ENCODE measurements around the gene LRIG1.

LRIG1 gene

DNA sequence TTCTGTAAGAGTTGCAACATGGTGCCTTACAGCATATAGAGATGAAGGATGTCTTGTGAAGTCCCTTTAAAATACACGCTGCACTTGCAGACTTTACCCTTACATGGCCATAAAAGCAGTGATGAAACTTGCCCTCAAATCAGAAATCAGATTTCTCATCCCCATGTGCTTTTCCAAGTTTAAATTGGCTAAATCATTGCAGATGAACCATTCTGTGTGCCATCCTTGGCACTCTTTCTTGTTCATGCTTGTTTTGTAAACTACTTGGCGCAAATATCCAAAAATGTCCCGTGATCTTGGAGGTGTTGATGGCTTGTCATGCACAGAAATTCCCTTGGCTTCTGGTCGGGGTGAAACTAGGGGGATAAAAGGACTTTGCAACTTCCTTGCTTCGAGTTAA lies 135.7 kb downstream of the LRIG1 start:
- TF ChIP-seq, protein P1, sequence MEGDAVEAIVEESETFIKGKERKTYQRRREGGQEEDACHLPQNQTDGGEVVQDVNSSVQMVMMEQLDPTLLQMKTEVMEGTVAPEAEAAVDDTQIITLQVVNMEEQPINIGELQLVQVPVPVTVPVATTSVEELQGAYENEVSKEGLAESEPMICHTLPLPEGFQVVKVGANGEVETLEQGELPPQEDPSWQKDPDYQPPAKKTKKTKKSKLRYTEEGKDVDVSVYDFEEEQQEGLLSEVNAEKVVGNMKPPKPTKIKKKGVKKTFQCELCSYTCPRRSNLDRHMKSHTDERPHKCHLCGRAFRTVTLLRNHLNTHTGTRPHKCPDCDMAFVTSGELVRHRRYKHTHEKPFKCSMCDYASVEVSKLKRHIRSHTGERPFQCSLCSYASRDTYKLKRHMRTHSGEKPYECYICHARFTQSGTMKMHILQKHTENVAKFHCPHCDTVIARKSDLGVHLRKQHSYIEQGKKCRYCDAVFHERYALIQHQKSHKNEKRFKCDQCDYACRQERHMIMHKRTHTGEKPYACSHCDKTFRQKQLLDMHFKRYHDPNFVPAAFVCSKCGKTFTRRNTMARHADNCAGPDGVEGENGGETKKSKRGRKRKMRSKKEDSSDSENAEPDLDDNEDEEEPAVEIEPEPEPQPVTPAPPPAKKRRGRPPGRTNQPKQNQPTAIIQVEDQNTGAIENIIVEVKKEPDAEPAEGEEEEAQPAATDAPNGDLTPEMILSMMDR (IDR thresholded peaks at IDR 0.05; ENCODE audit: low read depth, low read length): no peak
- no peak for DNase-seq (ENCODE audit: extremely low read depth, low read depth)

DNA sequence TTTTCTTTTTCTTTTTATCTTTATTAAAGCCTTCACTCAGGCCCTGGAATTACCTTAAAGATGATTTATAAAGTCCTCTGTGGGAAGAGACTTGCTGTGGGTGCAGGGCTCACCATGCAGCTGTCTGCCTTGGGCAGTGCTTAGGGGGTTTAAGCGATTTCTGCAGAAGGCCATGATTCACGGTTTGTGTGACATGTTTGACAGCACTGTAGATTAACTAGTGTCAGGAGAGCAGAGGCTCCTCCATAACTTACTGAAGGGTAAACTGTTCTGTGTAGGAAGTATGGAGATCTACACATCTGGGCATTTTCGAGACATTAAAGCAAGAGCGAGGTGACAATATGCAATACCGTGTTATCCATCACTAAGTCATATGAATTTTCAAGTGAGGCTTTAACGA lies 137.7 kb downstream of the LRIG1 start:
- no peak for DNase-seq (ENCODE audit: extremely low read depth, low read depth)
- TF ChIP-seq, protein P1 (IDR thresholded peaks at IDR 0.05; ENCODE audit: low read depth, low read length): no peak

DNA sequence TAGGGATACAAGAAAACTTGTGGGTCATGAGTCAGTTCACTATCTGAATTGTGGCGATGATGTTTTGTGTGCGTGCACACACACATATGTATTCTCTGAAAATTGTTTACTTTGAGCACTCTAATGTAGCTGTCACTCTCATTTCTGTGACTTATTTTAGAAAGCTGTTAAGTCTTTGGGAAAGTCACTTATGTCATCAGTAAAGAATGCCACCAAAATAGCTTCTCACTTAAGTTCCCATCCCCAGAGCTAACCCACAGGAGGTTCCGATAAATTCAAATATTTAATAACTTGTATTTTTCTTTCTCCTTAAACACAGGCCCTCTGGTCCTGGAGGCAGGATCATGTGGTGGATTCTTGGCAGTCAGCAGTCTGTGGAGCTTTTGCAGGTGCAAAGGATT lies 138.3 kb downstream of the LRIG1 start:
- TF ChIP-seq, protein P1 (IDR thresholded peaks at IDR 0.05; ENCODE audit: low read depth, low read length): no peak
- no peak for DNase-seq (ENCODE audit: extremely low read depth, low read depth)

DNA sequence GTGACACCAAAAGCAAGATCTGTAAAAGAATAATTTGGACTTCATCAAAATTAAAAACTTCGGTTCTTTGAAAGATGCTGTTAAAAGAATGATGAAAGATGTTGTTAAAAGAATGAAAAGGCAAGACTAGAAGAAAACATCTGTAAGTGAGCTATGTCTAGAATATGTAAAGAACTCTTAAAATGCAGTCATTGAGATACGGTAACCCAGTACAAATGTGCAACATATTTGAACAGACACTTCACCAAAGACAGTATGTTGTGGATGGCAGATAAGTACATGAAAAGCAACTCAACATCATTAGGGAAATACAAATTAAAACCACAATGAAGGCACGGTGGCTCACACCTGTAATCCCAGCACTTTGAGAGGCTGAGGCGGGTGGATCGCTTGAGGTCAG lies 139.5 kb downstream of the LRIG1 start:
- DNase-seq (ENCODE audit: extremely low read depth, low read depth): no peak
- TF ChIP-seq, protein P1 (IDR thresholded peaks at IDR 0.05; ENCODE audit: low read depth, low read length): no peak

DNA sequence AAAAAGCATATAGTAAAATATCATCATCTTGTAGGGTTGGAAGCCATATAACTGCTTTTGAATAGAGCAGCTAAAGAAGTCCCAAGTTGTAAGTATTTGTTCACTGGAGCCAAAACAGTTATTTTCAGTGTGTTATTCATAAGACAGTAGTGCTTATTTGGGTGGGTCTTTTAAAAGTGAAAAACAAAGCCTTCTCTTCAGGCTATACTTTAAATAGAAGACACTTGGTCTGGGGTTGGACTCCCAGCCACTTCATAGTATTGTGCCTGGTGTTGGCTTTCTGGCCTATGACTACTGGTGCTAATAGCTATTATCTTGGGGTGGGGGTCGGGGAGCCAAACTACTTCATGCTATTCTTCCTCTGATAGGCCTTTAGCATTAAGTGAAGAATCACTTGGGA lies 144.8 kb downstream of the LRIG1 start:
- TF ChIP-seq, protein P1 (IDR thresholded peaks at IDR 0.05; ENCODE audit: low read depth, low read length): no peak

DNA sequence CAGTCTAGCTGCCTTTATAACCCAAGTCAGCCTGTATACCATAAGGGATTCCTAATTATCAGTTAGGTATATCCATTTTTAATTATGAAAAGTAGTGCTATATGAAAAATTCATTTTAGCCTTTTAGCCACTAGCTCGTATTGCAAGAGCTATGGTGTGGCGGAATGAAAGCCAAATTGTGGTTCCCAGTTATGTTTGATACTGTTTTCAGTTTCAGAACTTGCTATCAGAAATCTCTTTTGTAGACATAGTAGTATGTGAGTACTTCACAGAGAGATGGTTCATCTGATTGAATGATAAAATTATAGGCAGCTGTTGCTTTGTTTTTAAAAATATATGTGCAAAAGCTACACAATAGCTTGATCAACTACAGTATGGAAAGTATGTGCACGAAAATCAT lies 145.4 kb downstream of the LRIG1 start:
- DNase-seq (ENCODE audit: extremely low read depth, low read depth): no peak
- TF ChIP-seq, protein P1 (IDR thresholded peaks at IDR 0.05; ENCODE audit: low read depth, low read length): no peak

More for the DNA sequence above, 144.8 kb downstream of the LRIG1 start:
- DNase-seq (ENCODE audit: extremely low read depth, low read depth): no peak

DNA sequence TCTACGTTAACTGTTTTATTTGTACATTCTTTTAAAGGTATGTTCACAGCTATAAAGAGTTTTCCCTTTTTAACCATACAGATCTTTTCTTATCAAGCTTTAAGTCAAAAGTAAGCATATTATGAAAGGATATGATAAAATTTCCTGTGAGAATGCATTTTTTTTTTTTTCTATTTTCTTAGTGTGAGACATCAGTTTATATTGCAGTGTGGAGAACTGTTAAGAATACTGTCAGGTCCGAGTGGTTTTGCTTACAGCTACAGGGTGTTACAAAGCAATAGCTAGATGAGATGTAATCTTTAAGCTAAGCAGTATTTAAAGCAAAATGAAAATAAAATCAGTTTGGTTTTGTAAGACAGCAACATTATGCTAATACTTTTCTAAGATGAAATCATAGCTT lies 146.8 kb downstream of the LRIG1 start:
- DNase-seq (ENCODE audit: extremely low read depth, low read depth): no peak

More for the DNA sequence above, 146.8 kb downstream of the LRIG1 start:
- TF ChIP-seq, protein P1 (IDR thresholded peaks at IDR 0.05; ENCODE audit: low read depth, low read length): no peak
